GM12874 (cell line): Measurements from ENCODE around the gene HLF.

Experiments
- CTCF ChIP-seq: IDR thresholded peaks from 2 replicates; pipeline ENCODE4 v1.5.1; 2011; ENCODE audit warnings: low read depth, mild to moderate bottlenecking, control low read depth, low read length, moderate library complexity; ENCODE audit not compliant: insufficient read depth

HLF gene, protein sequence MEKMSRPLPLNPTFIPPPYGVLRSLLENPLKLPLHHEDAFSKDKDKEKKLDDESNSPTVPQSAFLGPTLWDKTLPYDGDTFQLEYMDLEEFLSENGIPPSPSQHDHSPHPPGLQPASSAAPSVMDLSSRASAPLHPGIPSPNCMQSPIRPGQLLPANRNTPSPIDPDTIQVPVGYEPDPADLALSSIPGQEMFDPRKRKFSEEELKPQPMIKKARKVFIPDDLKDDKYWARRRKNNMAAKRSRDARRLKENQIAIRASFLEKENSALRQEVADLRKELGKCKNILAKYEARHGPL

GRCh38 chr17:55264645-55265298 is at the start of gene HLF:
TSS of gene HLF (plus strand) at chr17:55264960. CDS start at chr17:55265485, 525 bp downstream.
- no peak for TF ChIP-seq CTCF

GRCh38 chr17:55215711-55216110 is 49.0 kb upstream of the HLF start:
- no peak for TF ChIP-seq CTCF

- TF ChIP-seq CTCF, result no peak
Observed at GRCh38 chr17:55216888-55217287, 47.9 kb upstream of the HLF start.

- no peak for TF ChIP-seq CTCF
Observed at GRCh38 chr17:55219459-55219858, 45.3 kb upstream of the HLF start.

DNA sequence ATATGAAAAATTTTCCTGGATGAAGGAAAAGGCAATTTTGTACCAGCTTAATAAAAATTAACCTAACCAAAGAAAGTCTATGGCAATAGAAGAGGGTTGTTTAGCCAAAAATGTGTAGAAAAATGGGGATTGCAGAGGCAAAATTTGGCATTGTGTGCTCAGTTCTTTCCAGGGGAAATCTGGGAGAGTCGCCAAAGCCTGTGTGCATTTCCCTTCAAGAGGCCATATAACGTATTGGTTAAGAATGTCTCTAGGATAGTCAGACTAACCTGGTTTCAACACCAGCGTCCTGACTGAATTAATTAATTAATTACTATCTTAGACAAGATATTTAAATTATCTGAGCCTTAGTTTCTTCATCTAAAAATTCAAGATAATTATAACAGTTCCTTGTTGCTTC is 44.8 kb upstream of the HLF start:
- no peak for TF ChIP-seq CTCF

DNA sequence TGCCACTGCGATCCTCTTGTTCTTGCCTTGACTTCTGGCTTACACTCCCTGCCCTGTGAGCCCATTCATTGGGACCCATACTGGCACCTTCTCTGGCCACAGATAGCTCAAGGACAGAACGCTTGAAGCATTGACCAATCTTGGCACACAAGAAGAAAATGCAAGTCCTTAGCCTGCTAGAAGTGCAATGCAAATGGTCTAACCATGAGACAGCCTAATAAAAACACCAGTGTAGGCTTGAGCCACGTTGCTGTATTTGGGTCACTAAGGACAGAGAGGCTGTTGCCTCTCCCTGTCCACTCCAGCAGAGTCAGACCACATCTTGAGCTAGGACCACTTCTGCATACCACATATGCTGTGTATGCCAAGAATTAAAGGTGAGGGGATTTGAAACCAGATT is 41.2 kb upstream of the HLF start:
- TF ChIP-seq CTCF, result no peak

GRCh38 chr17:55224746-55225145 is 40.0 kb upstream of the HLF start:
- TF ChIP-seq CTCF, result no peak
